GM13977 (cell line): ENCODE measurements around the gene TAF10.

Experiments used
- DNase-seq: peaks from one replicate; pipeline ENCODE4 v3.0.0; 2012; ENCODE audit warnings: low spot score
- CTCF ChIP-seq: IDR thresholded peaks from 2 replicates; pipeline ENCODE4 v1.5.1; 2012; ENCODE audit warnings: mild to moderate bottlenecking, control low read depth; ENCODE audit not compliant: insufficient read depth; ENCODE audit errors: extremely low read depth, missing control alignments
- in situ Hi-C: fragments of 300-500 bp; cut with MboI; formaldehyde crosslinking; loops from one replicate; pipeline ENCODE4 v1.12.0; 2022; ENCODE audit warnings: low sequenced_read_pairs, low pct_unique_long_range_greater_than_20kb, mixed read lengths, inconsistent platforms; ENCODE audit not compliant: unreplicated experiment

Gene TAF10

GRCh38 chr11:6604081-6604626 lies 7.9 kb downstream of the TAF10 start:
- DNase-seq = peak; percentile 81
- TF ChIP-seq CTCF = peak; percentile 51
- in situ Hi-C loops = no loop called here

GRCh38 chr11:6603287-6604080 lies 8.5 kb downstream of the TAF10 start, which contains the start of the genes ILK and RRP8:
ILK (plus strand) TSS chr11:6603774; CDS start chr11:6604272, 498 bp downstream.
RRP8 (minus strand) TSS chr11:6603616; CDS start chr11:6603502, 114 bp downstream.
- TF ChIP-seq CTCF = no peak
- peak; percentile 93 for DNase-seq
- in situ Hi-C loops = no loop called here

DNA sequence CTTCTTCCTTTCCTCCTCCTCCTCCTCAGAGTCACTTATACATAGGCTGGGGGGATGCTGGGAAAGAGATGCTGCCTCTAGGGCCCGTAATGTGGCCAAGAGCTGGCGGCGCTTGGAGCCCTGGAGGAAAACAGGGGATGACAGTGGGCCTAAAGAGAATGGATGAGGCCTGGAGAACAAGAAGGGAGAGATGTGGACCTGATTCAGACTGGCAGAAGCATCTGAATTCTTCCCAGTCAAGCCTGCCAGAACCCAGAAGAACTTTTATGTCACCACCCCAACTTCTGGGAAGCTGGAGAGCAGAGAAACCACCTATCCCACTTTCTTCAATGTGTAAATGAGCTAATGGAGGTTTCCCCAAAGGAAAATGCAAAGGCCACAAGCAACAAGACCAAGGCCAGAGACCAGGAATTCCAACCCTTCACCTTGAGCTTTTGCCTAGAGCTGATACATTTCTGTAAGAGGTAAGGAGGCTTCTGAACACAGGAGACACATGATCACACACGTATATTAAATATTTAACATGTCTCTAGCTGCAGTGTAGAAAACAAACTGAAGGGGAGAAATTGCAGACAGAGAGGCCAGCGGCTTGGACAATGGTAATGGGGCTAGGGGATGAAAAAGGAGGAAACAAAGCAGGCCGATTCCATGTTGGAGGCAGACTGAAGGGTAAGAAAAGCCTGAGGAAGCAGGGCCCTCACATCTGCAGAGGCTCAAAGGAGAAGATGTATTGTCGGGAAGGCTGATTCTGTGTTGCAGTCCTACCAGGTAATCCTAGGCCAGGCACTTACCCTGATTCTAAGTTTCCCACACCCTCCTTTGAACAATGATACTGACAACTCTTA lies 9.7 kb downstream of the TAF10 start:
- in situ Hi-C loops = no loop called here
- DNase-seq = no peak
- TF ChIP-seq CTCF = no peak

DNA sequence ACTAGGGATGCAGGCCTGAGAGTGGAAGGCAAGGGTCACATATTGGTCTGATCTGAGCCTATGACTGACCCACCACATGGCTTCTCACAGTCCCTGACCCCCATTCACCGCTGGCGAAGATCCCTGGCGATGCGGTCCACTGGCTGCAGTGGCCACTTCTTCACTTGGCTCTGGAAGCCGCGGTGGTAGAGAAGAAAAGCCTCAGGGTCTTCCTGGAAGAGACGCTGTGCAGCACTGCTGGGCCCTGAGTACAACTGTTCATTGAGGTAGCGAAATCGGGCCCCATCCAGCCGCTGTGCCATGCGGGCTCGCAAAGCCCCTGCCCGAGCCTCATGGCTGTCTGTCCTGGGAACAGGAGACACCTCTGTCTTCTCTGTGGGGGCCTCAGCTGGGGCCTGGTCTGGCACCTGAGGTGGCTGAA lies 11.0 kb downstream of the TAF10 start:
- in situ Hi-C loops = no loop called here
- no peak for DNase-seq
- TF ChIP-seq CTCF = no peak

DNA sequence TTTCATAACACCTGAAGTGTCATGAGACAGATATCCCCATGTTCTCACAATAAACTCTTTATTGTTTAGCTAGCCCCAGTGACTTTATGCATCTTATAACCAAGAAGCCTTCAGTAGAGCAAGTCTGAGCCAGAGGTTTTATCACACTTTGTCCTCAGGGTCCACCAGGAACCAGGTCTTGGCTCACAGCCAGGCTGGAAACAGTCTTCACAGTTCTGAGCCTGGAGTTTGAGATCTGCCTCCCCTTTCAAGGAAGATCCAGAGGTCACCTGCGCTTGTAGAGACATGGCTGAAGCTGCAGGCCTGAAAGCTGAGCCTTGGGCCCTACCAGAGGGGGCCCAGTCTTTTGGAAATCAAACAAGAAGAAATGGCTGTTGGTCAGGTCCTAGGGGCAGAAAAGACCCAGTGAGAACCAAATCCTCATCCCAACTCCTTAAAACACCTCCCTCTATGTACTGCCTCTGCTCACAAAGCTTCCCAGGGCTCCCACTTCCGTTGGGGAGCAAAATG lies 12.1 kb downstream of the TAF10 start:
- no peak for TF ChIP-seq CTCF
- in situ Hi-C loops = no loop called here
- DNase-seq = no peak

DNA sequence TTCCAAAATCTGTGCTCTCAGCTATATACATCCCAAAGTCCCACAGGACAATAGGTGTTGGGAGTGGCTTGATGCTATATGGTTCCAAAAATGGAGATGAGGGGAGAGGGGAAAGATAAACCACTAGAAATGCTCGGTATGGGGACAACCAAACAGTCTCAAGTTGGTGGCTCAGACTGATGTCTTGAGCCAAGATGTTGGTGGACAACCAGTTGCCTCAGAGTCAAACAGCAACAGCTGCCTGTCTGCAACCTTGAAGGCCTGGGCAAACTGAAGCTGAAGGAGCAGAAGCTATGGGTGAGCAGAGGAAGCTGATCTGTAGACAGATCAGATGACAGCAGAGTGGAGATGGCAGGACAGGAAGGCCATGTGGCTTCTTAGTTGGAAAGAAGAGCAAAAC lies 12.6 kb downstream of the TAF10 start:
- TF ChIP-seq CTCF = no peak
- no peak for DNase-seq
- in situ Hi-C loops = no loop called here
